ENCODE data around the gene MTCL1. TPM values are rescaled to one million over a fixed set of nuclear protein-coding genes. Genes with fewer than 3 reads are reported as not detected.

The MTCL1 gene
- total RNA-seq, 1 experiment from 2014 or later = 50.1 TPM

DNA sequence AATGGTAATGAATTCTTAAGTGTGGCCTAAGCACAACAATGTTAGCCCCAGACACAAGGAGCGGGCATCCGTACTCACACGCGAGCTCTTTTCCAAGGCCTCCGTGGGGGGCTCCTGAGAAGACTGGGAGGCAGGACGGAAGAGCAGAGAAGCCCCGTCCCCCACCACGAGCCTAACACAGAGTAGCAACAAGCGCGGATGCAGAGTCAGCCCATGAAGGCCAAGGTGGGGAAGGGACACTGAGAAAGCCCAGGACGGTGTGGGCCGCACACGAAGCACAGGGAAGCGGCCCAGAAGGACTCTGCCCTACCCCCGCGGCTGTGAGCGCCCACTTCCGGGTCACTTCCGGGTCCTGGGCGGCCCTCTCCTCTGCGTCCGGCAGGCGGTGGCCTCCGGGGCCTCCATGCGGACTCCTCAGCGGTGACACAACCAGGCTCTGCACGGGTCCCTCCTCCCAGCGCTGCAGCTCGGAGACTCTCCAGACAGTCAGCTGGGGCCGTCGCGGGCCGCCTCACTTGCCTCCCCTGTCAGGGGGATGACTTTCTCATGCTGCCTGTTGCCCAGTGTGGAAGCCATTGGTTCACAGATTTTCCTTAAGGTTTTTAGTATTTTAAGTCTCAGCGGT is 151.5 kb downstream of the MTCL1 start:
- POLR2A ChIA-PET = no interaction called here
- no peak for ATAC-seq
- TF ChIP-seq SIN3A (IDR thresholded peaks at IDR 0.05; ENCODE audit: borderline replicate concordance, insufficient read depth, low read depth, low read length) (no peak), TCF7L2 (IDR thresholded peaks at IDR 0.05; ENCODE audit: low read depth, low read length) (no peak), POLR2AphosphoS5 (IDR thresholded peaks at IDR 0.05; ENCODE audit: low read depth, low read length) (no peak)
- TF ChIP-seq, protein P1, sequence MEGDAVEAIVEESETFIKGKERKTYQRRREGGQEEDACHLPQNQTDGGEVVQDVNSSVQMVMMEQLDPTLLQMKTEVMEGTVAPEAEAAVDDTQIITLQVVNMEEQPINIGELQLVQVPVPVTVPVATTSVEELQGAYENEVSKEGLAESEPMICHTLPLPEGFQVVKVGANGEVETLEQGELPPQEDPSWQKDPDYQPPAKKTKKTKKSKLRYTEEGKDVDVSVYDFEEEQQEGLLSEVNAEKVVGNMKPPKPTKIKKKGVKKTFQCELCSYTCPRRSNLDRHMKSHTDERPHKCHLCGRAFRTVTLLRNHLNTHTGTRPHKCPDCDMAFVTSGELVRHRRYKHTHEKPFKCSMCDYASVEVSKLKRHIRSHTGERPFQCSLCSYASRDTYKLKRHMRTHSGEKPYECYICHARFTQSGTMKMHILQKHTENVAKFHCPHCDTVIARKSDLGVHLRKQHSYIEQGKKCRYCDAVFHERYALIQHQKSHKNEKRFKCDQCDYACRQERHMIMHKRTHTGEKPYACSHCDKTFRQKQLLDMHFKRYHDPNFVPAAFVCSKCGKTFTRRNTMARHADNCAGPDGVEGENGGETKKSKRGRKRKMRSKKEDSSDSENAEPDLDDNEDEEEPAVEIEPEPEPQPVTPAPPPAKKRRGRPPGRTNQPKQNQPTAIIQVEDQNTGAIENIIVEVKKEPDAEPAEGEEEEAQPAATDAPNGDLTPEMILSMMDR (IDR thresholded peaks at IDR 0.05) = no peak
- TF ChIP-seq, protein P2, sequence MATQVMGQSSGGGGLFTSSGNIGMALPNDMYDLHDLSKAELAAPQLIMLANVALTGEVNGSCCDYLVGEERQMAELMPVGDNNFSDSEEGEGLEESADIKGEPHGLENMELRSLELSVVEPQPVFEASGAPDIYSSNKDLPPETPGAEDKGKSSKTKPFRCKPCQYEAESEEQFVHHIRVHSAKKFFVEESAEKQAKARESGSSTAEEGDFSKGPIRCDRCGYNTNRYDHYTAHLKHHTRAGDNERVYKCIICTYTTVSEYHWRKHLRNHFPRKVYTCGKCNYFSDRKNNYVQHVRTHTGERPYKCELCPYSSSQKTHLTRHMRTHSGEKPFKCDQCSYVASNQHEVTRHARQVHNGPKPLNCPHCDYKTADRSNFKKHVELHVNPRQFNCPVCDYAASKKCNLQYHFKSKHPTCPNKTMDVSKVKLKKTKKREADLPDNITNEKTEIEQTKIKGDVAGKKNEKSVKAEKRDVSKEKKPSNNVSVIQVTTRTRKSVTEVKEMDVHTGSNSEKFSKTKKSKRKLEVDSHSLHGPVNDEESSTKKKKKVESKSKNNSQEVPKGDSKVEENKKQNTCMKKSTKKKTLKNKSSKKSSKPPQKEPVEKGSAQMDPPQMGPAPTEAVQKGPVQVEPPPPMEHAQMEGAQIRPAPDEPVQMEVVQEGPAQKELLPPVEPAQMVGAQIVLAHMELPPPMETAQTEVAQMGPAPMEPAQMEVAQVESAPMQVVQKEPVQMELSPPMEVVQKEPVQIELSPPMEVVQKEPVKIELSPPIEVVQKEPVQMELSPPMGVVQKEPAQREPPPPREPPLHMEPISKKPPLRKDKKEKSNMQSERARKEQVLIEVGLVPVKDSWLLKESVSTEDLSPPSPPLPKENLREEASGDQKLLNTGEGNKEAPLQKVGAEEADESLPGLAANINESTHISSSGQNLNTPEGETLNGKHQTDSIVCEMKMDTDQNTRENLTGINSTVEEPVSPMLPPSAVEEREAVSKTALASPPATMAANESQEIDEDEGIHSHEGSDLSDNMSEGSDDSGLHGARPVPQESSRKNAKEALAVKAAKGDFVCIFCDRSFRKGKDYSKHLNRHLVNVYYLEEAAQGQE (IDR thresholded peaks at IDR 0.05; ENCODE audit: insufficient read depth in 1 of 2, low read depth in 2 of 2, low read length in 1 of 2) = no peak
- Histone ChIP-seq H3K27me3 (ENCODE audit: control insufficient read depth, insufficient read depth, low read length) (no peaks in the 10 kb centered on the region), H3K36me3 (ENCODE audit: control insufficient read depth, insufficient read depth, low read length) (no peaks in the 10 kb centered on the region), H3K4me3 (ENCODE audit: low read depth in 2 of 2, low read length in 2 of 2) (no peak overlapping the region), H3K9me3 (ENCODE audit: control insufficient read depth, insufficient read depth, low read depth, low read length) (no peaks in the 10 kb centered on the region), H3K27ac (ENCODE audit: low read length) (no peak overlapping the region), H3K4me1 (ENCODE audit: control insufficient read depth, insufficient read depth, low read length) (no peaks in the 10 kb centered on the region)
- in situ Hi-C loops (cut with HindIII; ENCODE audit: low pct_unique_long_range_greater_than_20kb, low sequenced_read_pairs) (no loop called here), intact Hi-C loops (cut with micrococcal nuclease; ENCODE audit: unreplicated experiment) (no loop called here)
- CTCF ChIA-PET = no interaction called here
- no TSS peak for BruUV-seq (replicated peaks)
- DNase-seq (ENCODE audit: low read depth, low spot score) = no peak

DNA sequence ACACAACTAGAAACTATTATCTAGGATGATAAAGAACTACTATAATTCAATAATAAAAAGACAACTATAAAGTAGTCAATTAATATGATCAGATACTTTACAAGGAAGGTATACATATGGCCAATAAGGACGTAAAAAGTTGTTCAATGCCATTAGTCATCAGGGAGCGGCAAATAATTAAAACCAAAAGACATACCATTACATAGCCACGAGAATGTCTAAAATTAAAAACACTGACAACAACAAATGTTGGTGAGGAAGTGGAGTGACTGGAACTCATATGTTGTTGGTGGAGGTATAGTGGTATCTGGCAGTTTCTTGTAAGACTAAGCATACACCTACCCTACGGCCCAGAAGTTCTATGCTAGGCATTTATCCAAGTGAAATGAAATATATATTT is 152.4 kb downstream of the MTCL1 start:
- BruUV-seq (replicated peaks) = no TSS peak
- Histone ChIP-seq H3K27ac (ENCODE audit: low read length) (no peak overlapping the region), H3K4me1 (ENCODE audit: control insufficient read depth, insufficient read depth, low read length) (no peaks in the 10 kb centered on the region), H3K36me3 (ENCODE audit: control insufficient read depth, insufficient read depth, low read length) (no peaks in the 10 kb centered on the region), H3K27me3 (ENCODE audit: control insufficient read depth, insufficient read depth, low read length) (no peaks in the 10 kb centered on the region), H3K4me3 (ENCODE audit: low read depth in 2 of 2, low read length in 2 of 2) (no peak overlapping the region), H3K9me3 (ENCODE audit: control insufficient read depth, insufficient read depth, low read depth, low read length) (no peaks in the 10 kb centered on the region)
- ChIA-PET CTCF (no interaction called here), POLR2A (no interaction called here)
- TF ChIP-seq, protein P2 (IDR thresholded peaks at IDR 0.05; ENCODE audit: insufficient read depth in 1 of 2, low read depth in 2 of 2, low read length in 1 of 2) = no peak
- TF ChIP-seq TCF7L2 (IDR thresholded peaks at IDR 0.05; ENCODE audit: low read depth, low read length) (no peak), POLR2AphosphoS5 (IDR thresholded peaks at IDR 0.05; ENCODE audit: low read depth, low read length) (no peak), SIN3A (IDR thresholded peaks at IDR 0.05; ENCODE audit: borderline replicate concordance, insufficient read depth, low read depth, low read length) (no peak)
- TF ChIP-seq, protein P1 (IDR thresholded peaks at IDR 0.05) = no peak
- no peak for DNase-seq (ENCODE audit: low read depth, low spot score)
- ATAC-seq = no peak
- in situ Hi-C loops (cut with HindIII; ENCODE audit: low pct_unique_long_range_greater_than_20kb, low sequenced_read_pairs) (no loop called here), intact Hi-C loops (cut with micrococcal nuclease; ENCODE audit: unreplicated experiment) (no loop called here)
